HG02571 (cell line): ENCODE data around the gene ZXDC.

Experiments used
- ATAC-seq: cut with Tn5 transposase; IDR thresholded peaks from one replicate; pipeline ENCODE4 v1.9.1; 2021; ENCODE audit warnings: mild to moderate bottlenecking, moderate library complexity; ENCODE audit not compliant: unreplicated experiment

The ZXDC gene

GRCh38 chr3:126438186-126438585 is 37.5 kb downstream of the ZXDC start:
- no peak for ATAC-seq

DNA sequence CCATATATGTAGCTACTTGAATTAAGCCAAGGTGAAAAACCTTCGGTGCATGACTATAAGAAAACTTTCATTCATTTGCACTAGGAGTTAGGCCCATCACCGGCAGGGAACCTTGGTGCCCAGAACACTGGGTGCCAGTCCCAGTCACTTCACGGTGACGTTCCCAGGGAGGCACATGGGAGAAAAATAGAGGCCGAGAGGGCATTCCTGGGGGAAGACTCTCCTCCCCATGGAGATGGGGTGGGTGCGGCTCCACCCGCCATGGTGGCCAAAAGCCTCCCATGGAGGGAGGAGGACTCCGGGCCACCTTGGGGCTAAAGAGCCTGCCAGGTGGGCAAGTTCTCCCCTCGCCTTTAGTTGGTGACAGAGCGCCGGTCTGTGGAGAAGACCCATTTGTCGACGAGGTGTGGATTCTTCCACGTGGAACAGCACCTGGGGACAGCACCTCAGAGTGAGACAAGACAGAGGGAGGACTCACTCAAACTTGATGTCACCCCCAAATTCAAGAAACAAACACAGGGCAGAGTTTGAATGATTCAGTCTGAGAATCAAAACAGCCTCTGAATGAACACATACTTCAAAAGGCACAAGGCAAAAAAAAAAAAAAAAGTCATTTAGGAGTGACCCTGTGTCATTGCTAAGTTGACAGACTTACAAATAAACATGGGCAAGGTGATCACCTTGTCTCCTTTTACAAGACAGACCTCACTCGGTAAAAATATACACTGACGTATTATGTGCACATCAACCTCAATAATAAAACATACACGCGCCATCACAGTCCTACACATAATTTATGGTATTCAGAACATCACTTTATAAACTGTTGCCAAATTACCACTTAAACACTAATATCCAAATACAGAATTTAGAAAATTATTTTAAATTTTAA is 38.6 kb downstream of the ZXDC start:
- ATAC-seq, result no peak

DNA sequence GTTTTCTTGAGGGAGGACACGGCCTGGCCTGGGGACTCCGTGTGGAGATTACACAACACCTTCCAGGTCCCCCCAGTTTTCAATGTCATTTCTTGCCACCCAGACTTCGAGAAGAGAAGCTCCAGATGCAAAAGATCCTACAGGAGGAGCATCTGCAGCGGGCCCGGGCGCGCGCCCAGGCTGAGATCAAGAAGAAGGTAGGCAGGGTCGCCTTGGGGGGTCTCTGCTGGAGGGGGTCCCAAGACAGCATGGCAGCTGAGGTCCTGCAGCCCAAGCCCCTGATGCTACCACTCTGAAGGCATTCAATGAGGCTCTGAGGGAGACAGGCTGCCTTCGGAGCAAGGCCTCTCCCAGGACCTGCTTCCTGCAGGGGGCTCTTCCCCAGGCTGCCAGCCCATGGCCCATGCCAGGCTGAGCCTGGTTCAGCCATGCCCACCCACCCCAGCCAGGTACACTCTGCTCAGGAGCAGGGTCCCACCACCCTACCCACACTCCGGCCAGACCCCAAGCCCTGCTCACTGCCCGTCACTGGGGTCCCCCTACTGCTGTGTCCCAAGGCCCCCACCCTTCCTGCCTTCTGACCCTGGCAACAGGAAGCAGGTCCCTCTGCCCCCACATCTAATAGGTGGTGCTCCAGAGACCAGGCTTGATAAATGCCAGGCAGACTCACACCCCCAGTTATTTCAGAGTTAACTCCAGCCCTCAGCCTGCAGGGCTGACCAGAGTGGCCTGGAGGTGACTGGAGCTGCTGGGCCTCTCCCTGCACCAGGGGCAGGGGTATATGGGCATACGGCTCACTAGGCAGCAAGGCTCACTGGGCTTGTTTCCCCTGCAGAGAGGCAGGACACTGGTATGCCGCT is 40.0 kb downstream of the ZXDC start:
- no peak for ATAC-seq

DNA sequence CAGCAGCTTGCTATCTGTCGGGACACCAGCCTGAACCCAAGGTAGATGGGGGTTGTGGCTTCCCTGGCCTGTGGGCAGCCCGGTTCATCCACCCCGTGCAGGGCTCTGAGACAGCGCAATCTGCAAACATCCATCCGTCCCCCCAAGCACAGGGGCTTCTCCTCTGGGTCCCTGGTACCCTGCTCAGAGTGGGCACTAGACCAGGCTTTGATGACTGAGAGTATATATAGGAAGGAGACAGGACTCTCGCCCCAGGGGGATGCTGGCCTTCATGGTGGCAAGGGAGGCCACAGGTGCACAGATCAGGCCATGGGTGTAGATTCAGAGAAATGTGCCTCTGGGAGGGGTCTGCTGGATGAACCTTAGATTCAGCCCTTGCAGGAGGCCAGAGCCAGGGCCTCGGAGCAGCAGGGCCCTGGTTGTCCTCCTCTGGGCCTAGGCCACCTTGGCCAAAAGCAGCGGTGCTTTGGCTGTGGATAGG is 40.7 kb downstream of the ZXDC start:
- ATAC-seq, result no peak

DNA sequence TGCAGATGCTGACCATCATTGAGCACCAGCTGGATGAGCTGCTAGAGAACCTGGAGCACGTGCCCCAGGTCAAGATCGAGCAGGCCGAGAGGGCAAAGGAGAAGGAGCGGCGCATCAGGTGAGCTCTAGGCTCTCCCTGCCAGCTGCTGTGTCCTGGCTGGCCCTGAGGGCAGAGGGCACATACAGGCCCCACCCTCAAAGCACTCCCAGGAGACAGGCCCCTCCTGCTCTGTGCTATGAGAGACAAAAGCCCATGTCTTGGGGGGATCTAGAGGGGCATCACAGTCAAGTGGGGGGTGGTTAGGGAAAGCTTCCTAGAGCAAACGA is 41.5 kb downstream of the ZXDC start:
- ATAC-seq, result no peak

- ATAC-seq, result no peak
Observed at GRCh38 chr3:126433496-126434263, 42.0 kb downstream of the ZXDC start.

DNA sequence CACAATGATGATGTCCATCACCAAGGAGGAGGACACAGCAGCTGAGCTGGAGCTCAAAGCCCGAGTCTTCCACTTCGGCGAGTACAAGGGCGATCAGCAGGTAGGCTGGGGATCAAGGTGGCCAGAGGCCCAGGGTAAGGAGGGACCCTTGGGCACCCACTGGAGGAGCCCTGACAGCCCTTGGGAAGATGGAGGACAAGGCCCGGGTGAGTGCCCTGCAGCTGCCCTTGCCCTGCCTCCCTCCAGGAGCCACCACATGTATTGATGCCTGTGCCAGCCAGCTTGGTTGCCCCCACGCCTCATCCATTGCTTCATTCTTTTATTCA is 42.6 kb downstream of the ZXDC start:
- no peak for ATAC-seq

- no peak for ATAC-seq
Observed at GRCh38 chr3:126432361-126433104, 43.2 kb downstream of the ZXDC start.

DNA sequence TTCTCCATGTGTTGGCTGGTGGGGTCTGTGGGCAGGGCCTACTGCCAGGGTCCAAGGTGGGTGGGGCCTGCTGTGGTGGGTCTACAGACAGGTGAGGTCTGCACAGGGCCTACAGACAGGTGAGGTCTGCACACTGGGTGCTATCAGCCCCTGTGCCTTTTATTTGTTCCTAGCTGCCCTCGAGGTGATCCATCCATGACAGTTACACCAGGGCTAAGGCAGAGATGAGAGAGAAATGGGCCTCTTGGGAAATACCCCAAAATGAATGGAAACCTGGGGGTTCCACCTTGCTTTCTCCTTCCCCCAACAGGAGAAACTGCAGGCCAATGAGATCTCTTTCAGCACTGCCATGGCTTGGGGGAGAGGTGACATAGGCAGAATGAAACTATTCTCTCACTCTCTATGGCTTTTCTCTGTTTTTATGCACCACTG is 44.6 kb downstream of the ZXDC start:
- peak; percentile 75 for ATAC-seq

DNA sequence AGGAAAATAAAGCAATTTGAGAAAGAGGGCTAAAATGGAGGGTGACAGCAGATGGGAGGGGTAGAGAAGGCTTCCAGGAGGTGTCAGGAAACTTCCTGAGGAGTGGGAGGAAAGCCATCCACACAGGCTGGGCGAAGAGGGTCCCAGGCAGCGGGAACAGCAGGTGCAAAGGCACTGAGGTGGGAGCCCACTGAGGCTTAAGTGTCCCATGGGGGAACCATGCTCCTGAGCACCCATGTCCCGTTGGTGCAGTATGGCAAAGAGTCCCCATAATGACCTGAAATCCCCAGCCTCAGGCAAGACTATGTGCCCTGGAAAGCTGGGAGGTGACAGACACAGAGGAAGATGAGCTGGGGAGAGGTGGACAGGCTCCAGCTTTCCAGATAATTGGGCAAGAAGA is 50.9 kb downstream of the ZXDC start:
- ATAC-seq, result no peak

DNA sequence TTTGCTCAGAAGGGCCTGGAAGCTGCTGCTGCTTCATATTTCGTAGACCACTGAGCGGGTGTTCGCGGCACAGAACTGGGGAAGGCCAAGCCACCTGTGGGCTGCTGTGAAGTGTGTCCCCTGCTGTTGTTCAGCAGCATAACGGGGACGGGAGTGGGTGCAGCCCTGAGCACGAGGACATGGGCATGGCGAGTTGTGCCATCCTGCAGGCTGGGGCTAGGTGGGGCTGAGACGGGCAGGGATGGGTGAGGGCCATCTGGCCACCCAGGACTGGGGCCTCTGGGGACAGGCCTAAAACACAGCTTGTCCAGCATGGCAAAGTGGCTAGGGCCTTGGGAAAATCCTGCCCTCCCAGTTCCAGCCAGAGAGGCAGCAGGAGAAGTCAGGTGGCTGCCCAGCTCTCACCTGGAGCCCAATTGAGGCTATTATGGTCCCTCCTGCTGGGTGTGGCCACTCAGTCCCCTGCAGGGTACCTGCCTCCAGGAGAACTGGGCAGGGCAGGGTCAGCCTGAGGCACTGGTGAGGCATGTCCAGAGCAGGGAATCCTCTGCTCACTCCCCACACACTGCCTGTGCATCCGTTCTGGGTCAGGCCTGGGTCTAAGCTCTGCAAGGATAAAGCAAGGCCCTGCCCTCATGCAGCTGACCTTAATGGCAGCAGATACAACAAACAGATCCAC is 51.5 kb downstream of the ZXDC start:
- no peak for ATAC-seq

DNA sequence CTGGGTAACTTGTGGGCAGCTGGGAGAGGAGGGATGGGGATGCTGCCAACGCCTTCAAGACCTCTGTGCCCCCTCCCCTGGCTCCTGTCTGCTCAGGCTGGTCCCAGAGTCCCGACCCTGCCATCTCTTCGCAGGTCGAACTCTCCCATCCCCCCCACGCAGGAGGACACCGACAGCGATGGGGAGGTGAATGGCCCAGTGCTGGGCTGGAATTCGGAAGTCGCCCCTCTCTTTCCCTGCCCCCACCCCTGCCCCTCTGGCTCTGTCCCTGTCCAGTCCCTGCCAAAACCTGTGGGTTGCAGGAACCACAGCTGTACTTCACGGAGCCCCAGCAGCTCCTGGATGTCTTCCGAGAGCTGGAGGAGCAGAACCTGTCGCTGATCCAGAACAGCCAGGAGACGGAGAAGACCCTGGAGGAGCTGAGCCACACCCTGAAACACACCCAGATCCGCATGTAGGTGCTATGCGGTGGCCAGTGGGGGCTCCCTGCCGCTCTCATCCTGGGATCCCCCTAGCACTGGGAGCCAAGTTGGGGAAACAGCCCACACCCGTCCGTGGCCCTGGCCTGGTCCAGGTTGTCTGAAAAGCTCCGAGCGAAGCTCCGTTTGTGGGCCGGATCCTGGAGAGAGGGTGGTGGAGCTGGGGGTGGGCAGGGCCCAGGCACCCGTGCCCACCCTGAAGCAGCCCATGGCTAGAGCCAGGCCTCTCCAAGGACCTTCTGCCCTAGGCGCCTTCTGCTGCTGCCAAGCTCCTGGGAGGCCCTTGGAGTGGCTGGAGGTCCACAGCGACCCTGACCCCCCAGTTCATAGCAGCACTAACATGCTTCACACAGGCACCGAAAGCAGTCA is 52.3 kb downstream of the ZXDC start:
- no peak for ATAC-seq

DNA sequence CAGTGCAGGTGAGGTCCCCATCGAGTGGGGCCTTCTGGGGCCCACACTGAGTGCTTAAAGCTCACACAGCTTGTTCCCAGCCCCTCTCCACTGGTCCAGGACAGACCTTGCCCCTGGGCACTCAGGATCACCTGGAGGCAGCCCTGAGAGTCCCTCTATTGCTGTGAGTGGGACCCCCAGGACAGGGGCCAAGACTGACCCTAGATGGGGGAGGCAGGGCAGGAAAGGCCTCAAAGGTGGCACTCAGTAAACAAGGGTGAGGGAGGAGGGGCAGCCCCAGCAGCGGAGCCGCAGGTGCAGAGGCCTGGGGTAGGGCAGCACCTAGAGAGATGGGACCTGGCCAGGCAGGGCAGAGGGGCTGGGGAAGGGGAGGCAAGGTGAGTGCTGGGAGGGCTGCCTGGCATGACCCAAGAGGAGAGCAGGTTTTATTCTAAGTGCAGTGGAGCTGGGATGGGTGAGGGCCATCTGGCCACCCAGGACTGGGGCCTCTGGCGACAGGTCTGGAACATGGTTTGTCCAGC is 53.1 kb downstream of the ZXDC start:
- no peak for ATAC-seq

DNA sequence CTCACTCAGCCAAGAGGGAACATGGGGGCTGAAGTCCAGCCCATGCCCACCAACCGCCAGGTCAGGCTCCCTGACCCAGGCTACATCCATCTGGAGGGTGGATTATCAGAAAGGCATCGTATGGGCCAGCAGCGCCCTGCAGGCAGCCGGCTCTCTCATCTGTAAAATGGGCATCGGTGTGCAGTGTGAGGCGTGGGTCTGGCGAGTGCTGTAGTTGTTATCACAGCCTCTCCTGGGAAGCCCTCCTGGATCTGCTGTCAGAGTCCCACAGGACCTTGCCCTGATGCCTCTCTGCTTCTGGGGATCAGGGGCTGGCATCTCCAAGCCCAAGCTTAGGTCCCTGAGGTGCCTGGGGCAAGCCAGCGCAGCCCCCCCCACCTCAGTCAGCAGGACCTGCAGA is 53.6 kb downstream of the ZXDC start:
- no peak for ATAC-seq

DNA sequence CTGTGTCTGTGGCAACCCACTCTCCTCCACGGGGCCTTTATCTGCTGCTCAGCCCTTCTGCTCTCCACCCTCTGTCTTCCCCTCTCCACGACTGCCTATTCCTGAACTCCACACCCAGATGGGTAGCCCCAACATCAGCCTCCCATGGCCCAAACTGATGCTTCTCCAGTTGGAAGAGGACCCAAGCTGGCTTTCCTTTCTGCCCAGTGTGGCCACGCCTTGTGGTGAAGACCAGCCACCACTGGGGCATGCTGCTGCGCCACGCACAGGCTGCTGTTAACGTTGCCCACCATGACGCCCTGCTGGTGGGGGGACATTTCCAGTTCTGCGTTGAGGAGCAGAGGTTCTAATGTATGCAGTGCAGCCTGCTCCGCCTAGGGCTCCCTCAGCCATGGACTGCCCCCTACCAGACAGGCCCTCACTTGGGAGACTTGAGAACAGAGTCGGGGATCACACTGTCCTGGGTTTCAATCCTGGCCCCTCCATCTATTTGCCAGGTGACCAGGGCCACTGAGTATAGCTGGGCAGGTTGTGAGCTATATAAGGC is 54.0 kb downstream of the ZXDC start:
- no peak for ATAC-seq

- ATAC-seq, result no peak
Observed at GRCh38 chr3:126419886-126420786, 55.6 kb downstream of the ZXDC start.

DNA sequence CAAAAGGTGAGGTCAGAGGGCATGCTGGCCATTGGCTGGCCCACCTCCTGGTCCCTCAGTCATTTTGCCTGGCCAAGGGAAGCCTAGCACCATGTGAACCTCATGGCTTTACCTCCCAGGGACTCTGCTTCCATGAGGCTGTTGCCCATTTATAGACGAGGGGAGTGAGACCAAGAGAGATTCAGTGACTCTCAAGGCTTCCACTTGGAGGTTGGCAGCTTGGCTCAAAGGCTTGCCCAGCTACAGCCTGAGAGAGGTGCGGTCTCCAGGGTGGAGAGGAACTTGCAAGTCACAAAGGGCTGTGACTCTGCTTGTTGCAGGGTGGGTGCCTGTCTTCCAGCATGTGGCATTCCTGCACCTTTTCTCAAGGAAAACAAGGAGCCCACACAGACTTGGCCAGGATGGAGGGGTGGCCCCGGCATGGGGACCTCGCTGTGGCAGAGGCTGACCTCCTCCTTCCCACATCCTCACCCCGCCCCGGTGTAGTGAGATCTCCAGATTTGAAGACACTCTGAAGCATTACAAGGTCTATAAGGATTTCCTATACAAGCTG is 56.5 kb downstream of the ZXDC start:
- ATAC-seq, result no peak
